HG02588 (cell line): Measurements from ENCODE around the gene ZNF385D.
"Not testable (repeated sequence)": the region's sequence is repeated elsewhere in the genome, so short reads cannot be mapped to it uniquely, and the experiment has no call there.

Experiments
- ATAC-seq: cut with Tn5 transposase; IDR thresholded peaks from one replicate; pipeline ENCODE4 v1.9.1; 2021; ENCODE audit warnings: mild to moderate bottlenecking, moderate library complexity; ENCODE audit not compliant: unreplicated experiment

The ZNF385D gene

GRCh38 chr3:21393683-21394311 lies 357.2 kb downstream of the ZNF385D start:
- no peak for ATAC-seq

- ATAC-seq = no peak
These were observed 358.5 kb downstream of the ZNF385D start for GRCh38 chr3:21392526-21392925.

- no peak for ATAC-seq
These were observed 360.2 kb downstream of the ZNF385D start for GRCh38 chr3:21390856-21391255.

- no peak for ATAC-seq
These were observed 360.9 kb downstream of the ZNF385D start for GRCh38 chr3:21390136-21390535.

GRCh38 chr3:21387142-21387826 lies 363.7 kb downstream of the ZNF385D start:
- not testable (repeated sequence) for ATAC-seq

GRCh38 chr3:21378036-21378435 lies 373.0 kb downstream of the ZNF385D start:
- ATAC-seq = not testable (repeated sequence)

GRCh38 chr3:21377071-21377769 lies 373.8 kb downstream of the ZNF385D start:
- ATAC-seq = no peak

- no peak for ATAC-seq
These were observed 378.7 kb downstream of the ZNF385D start for GRCh38 chr3:21372316-21372715.
